HG03378 (cell line): ENCODE measurements around the gene UPK1B.

Experiments used
- ATAC-seq: cut with Tn5 transposase; IDR thresholded peaks from one replicate; pipeline ENCODE4 v1.9.1; 2021; ENCODE audit warnings: mild to moderate bottlenecking, moderate library complexity; ENCODE audit not compliant: unreplicated experiment

UPK1B gene

GRCh38 chr3:119245778-119246177 lies 72.4 kb downstream of the UPK1B start:
- no peak for ATAC-seq
